PFSK-1 (cell line): ENCODE results near the gene TRAPPC12.

ENCODE experiments used
- POLR2AphosphoS5 ChIP-seq: IDR thresholded peaks from 2 replicates; pipeline ENCODE4 v1.6.1; 2012; ENCODE audit warnings: low read depth, mild to moderate bottlenecking, control low read depth, low read length, moderate library complexity
- REST ChIP-seq, 2 experiments: IDR thresholded peaks; 2 replicates each; pipeline versions ENCODE4 v1.6.1 to v1.8.0; 2011 to 2012; ENCODE audit warnings: low read depth in 2 of 2, low read length in 2 of 2, control low read depth in 1 of 2, inconsistent platforms in 1 of 2, mild to moderate bottlenecking in 1 of 2, moderate library complexity in 1 of 2; ENCODE audit not compliant: insufficient read depth in 1 of 2
- SIN3A ChIP-seq: IDR thresholded peaks from 2 replicates; pipeline ENCODE4 v1.6.1; 2012; ENCODE audit warnings: mild to moderate bottlenecking, low read length, moderate library complexity, borderline replicate concordance; ENCODE audit not compliant: insufficient read depth
- TAF1 ChIP-seq: IDR thresholded peaks from 2 replicates; pipeline ENCODE4 v1.6.1; 2012; ENCODE audit warnings: low read length, control low read depth, borderline replicate concordance; ENCODE audit not compliant: insufficient read depth

- no peak for TF ChIP-seq SIN3A
- TF ChIP-seq POLR2AphosphoS5: no peak
- TF ChIP-seq TAF1: no peak
- no peak for TF ChIP-seq REST (IDR thresholded peaks at IDR 0.05; ENCODE audit: insufficient read depth in 1 of 2, low read depth in 2 of 2, low read length in 2 of 2)
These were observed 82.5 kb downstream of the TRAPPC12 start for GRCh38 chr2:3461801-3462492.
